Measurements from ENCODE around the gene ITGA11.

The ITGA11 gene

GRCh38 chr15:68292157-68292781, 139.7 kb downstream of the ITGA11 start:
- no peak for TF ChIP-seq CTCF (IDR thresholded peaks at IDR 0.05)

GRCh38 chr15:68290715-68291114, 141.2 kb downstream of the ITGA11 start:
- TF ChIP-seq CTCF (IDR thresholded peaks at IDR 0.05) = no peak

- TF ChIP-seq CTCF (IDR thresholded peaks at IDR 0.05) = no peak
These were observed 142.2 kb downstream of the ITGA11 start for GRCh38 chr15:68289621-68290352.

- TF ChIP-seq CTCF (IDR thresholded peaks at IDR 0.05) = no peak
These were observed 142.9 kb downstream of the ITGA11 start for GRCh38 chr15:68289057-68289456.

GRCh38 chr15:68286256-68286655, 145.7 kb downstream of the ITGA11 start:
- no peak for TF ChIP-seq CTCF (IDR thresholded peaks at IDR 0.05)

GRCh38 chr15:68285259-68285980, 146.5 kb downstream of the ITGA11 start:
- TF ChIP-seq CTCF (IDR thresholded peaks at IDR 0.05) = no peak

GRCh38 chr15:68284616-68285258, 147.2 kb downstream of the ITGA11 start:
- no peak for TF ChIP-seq CTCF (IDR thresholded peaks at IDR 0.05)
